Measurements from ENCODE around the gene ZBP1. TPM values are rescaled to one million over a fixed set of nuclear protein-coding genes. Genes with fewer than 3 reads are reported as not detected.

Gene ZBP1
- total RNA-seq, 2 donors from 2014 or later = 4.1 to 6.1 TPM

DNA sequence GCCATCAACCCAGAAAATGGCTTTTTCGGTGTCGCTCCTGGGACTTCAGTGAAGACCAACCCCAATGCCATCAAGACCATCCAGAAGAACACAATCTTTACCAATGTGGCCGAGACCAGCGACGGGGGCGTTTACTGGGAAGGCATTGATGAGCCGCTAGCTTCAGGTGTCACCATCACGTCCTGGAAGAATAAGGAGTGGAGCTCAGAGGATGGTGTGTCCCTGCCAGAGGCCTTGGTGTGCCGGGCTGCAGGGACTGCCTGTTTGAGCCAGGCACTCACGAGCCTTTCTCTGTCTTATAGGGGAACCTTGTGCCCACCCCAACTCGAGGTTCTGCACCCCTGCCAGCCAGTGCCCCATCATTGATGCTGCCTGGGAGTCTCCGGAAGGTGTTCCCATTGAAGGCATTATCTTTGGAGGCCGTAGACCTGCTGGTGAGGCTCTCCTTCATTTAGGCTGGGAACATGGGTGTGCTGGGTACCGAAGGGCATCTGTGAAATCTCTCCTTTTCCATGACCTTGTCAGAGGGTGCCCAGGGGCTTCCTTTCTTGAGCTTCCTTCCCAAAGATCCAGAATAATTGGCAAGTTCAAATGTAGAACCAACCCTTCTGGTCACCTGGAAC, 55.9 kb downstream of the ZBP1 start:
- Histone ChIP-seq H3K9me3 (no peaks in the 10 kb centered on the region), H3K4me1 (ENCODE audit: control insufficient read depth in 1 of 2, low read depth in 2 of 2) (no peaks in the 10 kb centered on the region), H3K36me3 (no peaks in the 10 kb centered on the region), H3K4me3 (no peak overlapping the region), H3K27me3 (replicated peaks; ENCODE audit: insufficient read depth) (no peaks in the 10 kb centered on the region), H3K27ac (no peak overlapping the region)
- no peak for DNase-seq (ENCODE audit: low spot score)
- no peak for ATAC-seq (ENCODE audit: insufficient number of reproducible peaks, low FRiP score, low read depth)
- no peak for TF ChIP-seq CTCF (IDR thresholded peaks at IDR 0.05)

GRCh38 chr20:57563522-57563921, 56.7 kb downstream of the ZBP1 start:
- Histone ChIP-seq H3K27ac (no peak overlapping the region), H3K4me1 (ENCODE audit: control insufficient read depth in 1 of 2, low read depth in 2 of 2) (no peaks in the 10 kb centered on the region), H3K4me3 (no peak overlapping the region), H3K27me3 (replicated peaks; ENCODE audit: insufficient read depth) (no peaks in the 10 kb centered on the region), H3K9me3 (no peaks in the 10 kb centered on the region), H3K36me3 (no peaks in the 10 kb centered on the region)
- no peak for TF ChIP-seq CTCF (IDR thresholded peaks at IDR 0.05)
- ATAC-seq (ENCODE audit: insufficient number of reproducible peaks, low FRiP score, low read depth) (no peak), DNase-seq (ENCODE audit: low spot score) (no peak)

DNA sequence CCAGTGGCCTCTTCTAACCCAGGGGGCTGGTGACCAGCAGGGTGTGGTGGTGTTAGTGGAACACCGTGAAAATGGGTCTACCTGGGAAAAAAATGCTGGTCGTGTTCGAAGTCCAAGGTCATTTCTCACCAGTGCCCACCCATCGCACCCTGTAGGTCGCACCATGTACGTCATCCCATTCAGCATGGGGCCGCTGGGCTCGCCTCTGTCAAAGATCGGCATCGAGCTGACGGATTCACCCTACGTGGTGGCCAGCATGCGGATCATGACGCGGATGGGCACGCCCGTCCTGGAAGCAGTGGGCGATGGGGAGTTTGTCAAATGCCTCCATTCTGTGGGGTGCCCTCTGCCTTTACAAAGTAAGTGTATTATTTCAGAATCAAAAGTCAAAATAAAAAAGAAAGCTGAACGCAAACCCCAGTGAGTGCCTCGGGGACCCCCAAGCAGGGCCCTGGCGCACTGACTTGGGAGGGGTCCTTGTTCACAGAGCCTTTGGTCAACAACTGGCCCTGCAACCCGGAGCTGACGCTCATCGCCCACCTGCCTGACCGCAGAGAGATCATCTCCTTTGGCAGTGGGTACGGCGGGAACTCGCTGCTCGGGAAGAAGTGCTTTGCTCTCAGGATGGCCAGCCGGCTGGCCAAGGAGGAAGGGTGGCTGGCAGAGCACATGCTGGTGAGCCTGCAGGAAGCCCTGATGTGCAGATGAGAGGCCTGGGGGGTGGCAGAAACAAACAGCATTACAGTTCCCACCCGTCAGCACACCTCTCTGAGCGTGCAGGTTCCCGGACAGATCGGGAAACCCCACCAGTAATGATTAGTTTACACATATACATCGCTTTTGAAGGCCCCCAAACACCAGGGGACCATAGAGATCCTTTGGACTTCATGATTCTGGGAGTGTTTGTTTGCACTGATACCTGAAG, 57.4 kb downstream of the ZBP1 start:
- DNase-seq (ENCODE audit: low spot score) = no peak

GRCh38 chr20:57561356-57562279, 58.6 kb downstream of the ZBP1 start:
- Histone ChIP-seq H3K4me1 (ENCODE audit: control insufficient read depth in 1 of 2, low read depth in 2 of 2) (no peaks in the 10 kb centered on the region), H3K9me3 (no peaks in the 10 kb centered on the region), H3K4me3 (no peak overlapping the region), H3K27me3 (replicated peaks; ENCODE audit: insufficient read depth) (no peaks in the 10 kb centered on the region), H3K36me3 (no peaks in the 10 kb centered on the region), H3K27ac (no peak overlapping the region)
- TF ChIP-seq CTCF (IDR thresholded peaks at IDR 0.05) = no peak
- ATAC-seq (ENCODE audit: insufficient number of reproducible peaks, low FRiP score, low read depth) = no peak
- no peak for DNase-seq (ENCODE audit: low spot score)

More for the DNA sequence above, 57.4 kb downstream of the ZBP1 start:
- Histone ChIP-seq H3K4me3 (no peak overlapping the region), H3K4me1 (ENCODE audit: control insufficient read depth in 1 of 2, low read depth in 2 of 2) (no peaks in the 10 kb centered on the region), H3K27me3 (replicated peaks; ENCODE audit: insufficient read depth) (no peaks in the 10 kb centered on the region), H3K36me3 (no peaks in the 10 kb centered on the region), H3K27ac (no peak overlapping the region), H3K9me3 (no peaks in the 10 kb centered on the region)
- no peak for ATAC-seq (ENCODE audit: insufficient number of reproducible peaks, low FRiP score, low read depth)
- TF ChIP-seq CTCF (IDR thresholded peaks at IDR 0.05) = no peak
